H1 (cell line): ENCODE results near the gene NR5A1. TPM values are rescaled to one million over a fixed set of nuclear protein-coding genes. Genes with fewer than 3 reads are reported as not detected.
A peak's percentile ranks its signal among the peaks of the same experiment; 100 is the strongest.

Source experiments
- CTCF ChIA-PET: fragments of 300-600 bp; sonication (Branson Sonifier 250); formaldehyde crosslinking; loops from one replicate; lab custom pipeline; 2021; ENCODE audit not compliant: partially characterized antibody; lab: Charles Lee
- POLR2A ChIA-PET: fragments of 300-600 bp; sonication (Branson Sonifier 250); formaldehyde crosslinking; loops from one replicate; lab custom pipeline; 2021; ENCODE audit warnings: inconsistent platforms; ENCODE audit not compliant: partially characterized antibody; lab: Charles Lee
- DNase-seq, 2 experiments: peaks; one replicate each; pipeline versions ENCODE4 v3.0.0 to v3.0.0-alpha.2; 2010 to 2022; ENCODE audit warnings: low spot score in 2 of 2, low read depth in 1 of 2, mixed read lengths in 1 of 2
- FAIRE-seq: peaks from 2 replicates; lab custom pipeline; 2011; peaks lifted over from hg19 to GRCh38; lab: Jason Lieb, UNC
- H2AFZ ChIP-seq: 2 replicates; pipeline ENCODE4 v1.8.1; 2012; ENCODE audit warnings: low read length, inconsistent platforms
- H2AK5ac ChIP-seq: 2 replicates; pipeline ENCODE4 v1.6.1; 2013; ENCODE audit warnings: low read depth, low read length
- H2BK120ac ChIP-seq: replicated peaks from 2 replicates; pipeline ENCODE3; 2013; ENCODE audit warnings: low read depth, low read length, inconsistent platforms
- H2BK12ac ChIP-seq: 2 replicates; pipeline ENCODE4 v1.6.1; 2013; ENCODE audit warnings: low read depth, low read length
- H2BK15ac ChIP-seq: 2 replicates; pipeline ENCODE4 v1.6.1; 2013; ENCODE audit warnings: low read length
- H2BK20ac ChIP-seq: 2 replicates; pipeline ENCODE4 v1.6.1; 2013; ENCODE audit warnings: low read length
- H2BK5ac ChIP-seq: 2 replicates; pipeline ENCODE4 v1.6.1; 2013; ENCODE audit warnings: low read depth, low read length
- H3K14ac ChIP-seq: 2 replicates; pipeline ENCODE4 v1.6.1; 2013; ENCODE audit warnings: inconsistent platforms; ENCODE audit not compliant: insufficient read length
- H3K18ac ChIP-seq: 2 replicates; pipeline ENCODE4 v1.6.1; 2013; ENCODE audit warnings: low read length; ENCODE audit errors: extremely low read depth
- H3K23ac ChIP-seq: 2 replicates; pipeline ENCODE4 v1.6.1; 2013; ENCODE audit warnings: inconsistent platforms; ENCODE audit not compliant: insufficient read length
- H3K23me2 ChIP-seq: 2 replicates; pipeline ENCODE4 v1.6.1; 2013; ENCODE audit warnings: low read depth, low read length
- H3K27ac ChIP-seq: 2 replicates; pipeline ENCODE4 v1.6.1; 2011; ENCODE audit warnings: low read depth, low read length, inconsistent platforms
- H3K27me3 ChIP-seq, 4 experiments: replicated peaks in 1 of 4; 1 replicate in 1 of 4; 2 replicates in 3 of 4; pipeline versions ENCODE4 v1.6.1 to v1.8.1; 2011 to 2013; ENCODE audit warnings: low read length in 3 of 4, mild to moderate bottlenecking in 3 of 4, inconsistent platforms in 2 of 4, mixed read lengths in 2 of 4, moderate library complexity in 1 of 4; ENCODE audit not compliant: control insufficient read depth in 3 of 4, insufficient read depth in 3 of 4; ENCODE audit errors: extremely low read depth in 1 of 4
- H3K36me3 ChIP-seq, 4 experiments: 2 replicates each; pipeline versions ENCODE4 v1.6.1 to v1.8.1; 2011 to 2013; ENCODE audit warnings: mild to moderate bottlenecking in 4 of 4, low read length in 3 of 4, moderate library complexity in 2 of 4, control low read depth in 1 of 4, inconsistent platforms in 1 of 4; ENCODE audit not compliant: insufficient read depth in 4 of 4, control insufficient read depth in 2 of 4
- H3K4ac ChIP-seq: replicated peaks from 2 replicates; pipeline ENCODE3; 2013; ENCODE audit warnings: low read length, low read depth, mixed read lengths, inconsistent platforms; ENCODE audit not compliant: insufficient read length
- H3K4me1 ChIP-seq, 4 experiments: replicated peaks in 1 of 4; 1 replicate in 1 of 4; 2 replicates in 3 of 4; pipeline versions ENCODE4 v1.6.1 to v1.8.1; 2011 to 2013; ENCODE audit warnings: low read length in 3 of 4, inconsistent platforms in 2 of 4, mixed read lengths in 1 of 4; ENCODE audit not compliant: insufficient read depth in 4 of 4, control insufficient read depth in 3 of 4
- H3K4me2 ChIP-seq, 2 experiments: 2 replicates each; pipeline versions ENCODE4 v1.6.1 to v1.8.1; 2011 to 2013; ENCODE audit warnings: low read depth in 2 of 2, low read length in 2 of 2, control low read depth in 1 of 2, inconsistent platforms in 1 of 2, mild to moderate bottlenecking in 1 of 2; ENCODE audit not compliant: insufficient read depth in 1 of 2
- H3K4me3 ChIP-seq, 4 experiments: fragments of 200-600, 300-600 bp in 1 of 4; sonication (generic), shearing (Covaris generic), sonication (Bioruptor Twin) in 1 of 4; 2 replicates each; pipeline versions ENCODE4 v1.5.1 to v1.8.1; 2011 to 2016; ENCODE audit warnings: low read length in 4 of 4, low read depth in 3 of 4, control low read depth in 2 of 4, inconsistent platforms in 2 of 4, mild to moderate bottlenecking in 2 of 4, mixed read lengths in 1 of 4, moderate library complexity in 1 of 4; ENCODE audit not compliant: insufficient read depth in 2 of 4; ENCODE audit errors: extremely low read depth in 1 of 4
- H3K56ac ChIP-seq: replicated peaks from 2 replicates; pipeline ENCODE3; 2013; ENCODE audit warnings: low read depth, mild to moderate bottlenecking, mixed read lengths, low read length, inconsistent platforms; ENCODE audit not compliant: insufficient read length
- H3K79me1 ChIP-seq: 2 replicates; pipeline ENCODE4 v1.6.1; 2013; ENCODE audit warnings: low read depth, low read length, control low read depth
- H3K79me2 ChIP-seq, 2 experiments: 2 replicates each; pipeline versions ENCODE4 v1.6.1 to v1.8.1; 2012 to 2013; ENCODE audit warnings: low read length in 2 of 2, mild to moderate bottlenecking in 2 of 2, inconsistent platforms in 1 of 2; ENCODE audit not compliant: insufficient read depth in 2 of 2, control insufficient read depth in 1 of 2
- H3K9ac ChIP-seq, 4 experiments: replicated peaks in 1 of 4; 1 replicate in 1 of 4; 2 replicates in 3 of 4; pipeline versions ENCODE4 v1.6.1 to v1.8.1; 2011 to 2013; ENCODE audit warnings: low read depth in 3 of 4, low read length in 3 of 4, control low read depth in 2 of 4, mild to moderate bottlenecking in 2 of 4, moderate library complexity in 2 of 4, inconsistent platforms in 1 of 4; ENCODE audit errors: extremely low read depth in 1 of 4
- H3K9me3 ChIP-seq, 2 experiments: 2 replicates each; pipeline versions ENCODE4 v1.6.1 to v1.8.1; 2012 to 2013; ENCODE audit warnings: mild to moderate bottlenecking in 2 of 2, moderate library complexity in 2 of 2, control low read depth in 1 of 2, inconsistent platforms in 1 of 2, low read depth in 1 of 2, low read length in 1 of 2, mixed read lengths in 1 of 2; ENCODE audit not compliant: insufficient read depth in 2 of 2
- H4K20me1 ChIP-seq, 2 experiments: replicated peaks in 1 of 2; 2 replicates each; pipeline versions ENCODE3 to v1.8.1; 2011 to 2013; ENCODE audit warnings: inconsistent platforms in 2 of 2, low read length in 2 of 2, mild to moderate bottlenecking in 1 of 2; ENCODE audit not compliant: insufficient read depth in 2 of 2, control insufficient read depth in 1 of 2
- H4K5ac ChIP-seq: 2 replicates; pipeline ENCODE4 v1.6.1; 2013; ENCODE audit warnings: low read length, low read depth, mixed read lengths, inconsistent platforms; ENCODE audit not compliant: insufficient read length
- H4K8ac ChIP-seq: 2 replicates; pipeline ENCODE4 v1.8.0; 2013; ENCODE audit warnings: mild to moderate bottlenecking, moderate library complexity, low read length, inconsistent platforms; ENCODE audit not compliant: insufficient read depth; ENCODE audit errors: extremely low read depth
- H4K91ac ChIP-seq: replicated peaks from 2 replicates; pipeline ENCODE3; 2013; ENCODE audit warnings: low read length, mixed read lengths, inconsistent platforms; ENCODE audit not compliant: insufficient read length
- KDM5A ChIP-seq: fragments of 200-600 bp; IDR thresholded peaks from 2 replicates; pipeline ENCODE4 v1.7.1; 2012; ENCODE audit warnings: mild to moderate bottlenecking, low read length, inconsistent platforms, mixed read lengths
- POLR2AphosphoS5 ChIP-seq: IDR thresholded peaks from 2 replicates; pipeline ENCODE4 v1.6.1; 2011; ENCODE audit warnings: low read depth, low read length
- RAD21 ChIP-seq, 2 experiments: IDR thresholded peaks in 1 of 2; conservative IDR thresholded peaks in 1 of 2; 2 replicates each; pipeline ENCODE4 v1.6.1; 2011; ENCODE audit warnings: low read depth in 2 of 2, low read length in 2 of 2, improper control_type of control experiment in 1 of 2, inconsistent platforms in 1 of 2, mild to moderate bottlenecking in 1 of 2, moderate library complexity in 1 of 2
- SUZ12 ChIP-seq: fragments of 200-600 bp; sonication (generic); IDR thresholded peaks from 2 replicates; pipeline ENCODE4 v1.6.1; 2012; ENCODE audit warnings: mild to moderate bottlenecking, inconsistent platforms, low read length, moderate library complexity, mixed read lengths
- TBP ChIP-seq: IDR thresholded peaks from 2 replicates; pipeline ENCODE4 v1.6.1; 2011; ENCODE audit warnings: low read depth, low read length, improper control_type of control experiment
- YY1 ChIP-seq: IDR thresholded peaks from 2 replicates; pipeline ENCODE4 v1.6.1; 2011; ENCODE audit warnings: low read depth, mild to moderate bottlenecking, low read length
- ZNF274 ChIP-seq: IDR thresholded peaks from 2 replicates; pipeline ENCODE4 v1.7.0; 2012; ENCODE audit warnings: low read length, borderline replicate concordance; ENCODE audit errors: extremely low read depth
- WGBS, 2 experiments: shearing (Covaris generic) in 1 of 2; methylation state at CpG; one replicate each; pipeline versions ENCODE4 v1.1.6 to v1.1.7; 2013 to 2015; ENCODE audit warnings: low lambda C conversion rate in 2 of 2, mixed read lengths in 2 of 2, inconsistent platforms in 1 of 2, low coverage in 1 of 2, missing lambda C conversion rate in 1 of 2; ENCODE audit not compliant: insufficient replicate concordance in 2 of 2, insufficient coverage in 1 of 2, insufficient read length in 1 of 2; ENCODE audit errors: extremely low coverage in 1 of 2, missing lambda C conversion rate in 1 of 2; 5-methylcytosine and 5-hydroxymethylcytosine counted together
- polyA plus RNA-seq, 7 experiments: library from polyadenylated mRNA; depleted of rRNA in 3 of 7; stranded (reverse) in 5 of 7; unstranded in 2 of 7; fragments of >200 nt in 5 of 7; fragments of 200-250 nt in 2 of 7; gene quantifications; 1 replicate in 5 of 7; 2 replicates in 1 of 7; 4 replicates in 1 of 7; pipeline versions ENCODE4 v1.2.1 to v1.2.3, GENCODE V29; 2011 to 2013; ENCODE audit warnings: missing spikeins in 2 of 7, mixed read lengths in 2 of 7
- total RNA-seq: library from RNA; stranded (reverse); fragmentation: NEBNext Ultra II Directional; extraction: Animal tissue kit (Norgen Biotek cat#: 25700); gene quantifications from 2 replicates; pipeline ENCODE4 v1.2.1, GENCODE V29; 2021
- TF ChIP-seq, protein P1 (sequence below): IDR thresholded peaks from 2 replicates; pipeline ENCODE4 v1.6.1; 2011; ENCODE audit warnings: low read length, improper control_type of control experiment
- TF ChIP-seq, protein P2 (sequence below): IDR thresholded peaks from 2 replicates; pipeline ENCODE4 v1.6.1; 2012; ENCODE audit warnings: inconsistent platforms

Gene NR5A1
- total and polyA plus RNA-seq, 2 of the 8 experiments (the other 6 are each of a cell fraction or from before 2014, with no cell fraction given): 0.29 to 0.58 TPM

DNA sequence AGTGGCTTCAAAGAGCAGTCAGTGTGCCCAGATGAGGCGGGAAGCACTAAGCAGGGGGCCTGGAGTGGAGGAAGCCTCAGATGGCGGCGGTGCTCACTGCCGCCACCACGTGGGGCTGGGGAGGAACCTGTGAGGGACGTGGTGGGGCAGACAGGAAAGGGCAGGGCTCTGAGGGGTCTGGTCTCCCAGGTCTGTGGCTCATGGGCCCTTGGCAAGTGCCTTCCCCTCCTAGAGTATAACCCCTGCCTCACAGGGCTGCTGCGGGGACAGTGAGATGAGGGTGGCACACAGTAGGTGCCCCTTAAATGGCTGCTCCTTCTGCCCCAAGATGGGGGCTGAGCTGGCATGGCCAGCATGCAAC lies 26.6 kb downstream of the NR5A1 start:
- H3K36me3 ChIP-seq: no peaks in the 10 kb centered on the region
- no peak overlapping the region for H2BK120ac ChIP-seq
- H4K8ac ChIP-seq: no peak overlapping the region
- peak overlapping the region; percentile 89; the same call in 1 of the 2 replicates for H2BK15ac ChIP-seq
- WGBS, 2 experiments: 7% methylated on average over 6 of the region's 7 CpGs; no CpG with 5 or more reads in 1 of the 2 experiments
- peaks cover 10% of the 10 kb centered on the region; the same call in 1 of the 2 replicates for H3K23me2 ChIP-seq
- no peak overlapping the region for H4K5ac ChIP-seq
- peaks cover 0 to 7% of the 10 kb centered on the region in 2 experiments for H4K20me1 ChIP-seq
- no peak overlapping the region for H3K14ac ChIP-seq
- H3K27me3 ChIP-seq: peaks cover 8 to 40% (median 38%) of the 10 kb centered on the region in 4 experiments
- no peaks in the 10 kb centered on the region for H3K79me1 ChIP-seq
- peaks cover 4 to 36% (median 30%) of the 10 kb centered on the region in 4 experiments for H3K4me1 ChIP-seq
- no peak overlapping the region for H3K23ac ChIP-seq
- no peak overlapping the region for H3K4me3 ChIP-seq
- DNase-seq: peak; percentile 44 to 80
- H3K79me2 ChIP-seq: no peaks in the 10 kb centered on the region
- H3K27ac ChIP-seq: no peak overlapping the region
- H2BK12ac ChIP-seq: peak overlapping the region; percentile 94; the same call in 1 of the 2 replicates
- H2AK5ac ChIP-seq: no peak overlapping the region
- no peak overlapping the region for H3K9ac ChIP-seq
- H2BK20ac ChIP-seq: peak overlapping the region; percentile 98
- no peak for FAIRE-seq
- H2AFZ ChIP-seq: no peak overlapping the region
- peak overlapping the region; percentile 85; the same call in 1 of the 2 replicates for H3K18ac ChIP-seq
- no peaks in the 10 kb centered on the region for H3K9me3 ChIP-seq
- H3K4me2 ChIP-seq: no peak overlapping the region; a peak in 1 of 4 replicates
- ChIA-PET POLR2A (no interaction called here), CTCF (interaction anchor here (0.6 to 7.0 kb wide), 21 partner anchors 8 to 219 kb away, joined by 3 to 43 read pairs (median 5); no protein-coding TSS in a partner anchor)
- peak overlapping the region; percentile 38 for H4K91ac ChIP-seq
- no peak overlapping the region for H2BK5ac ChIP-seq
- peak overlapping the region; percentile 21 for H3K4ac ChIP-seq
- no peak overlapping the region for H3K56ac ChIP-seq
- no peak for TF ChIP-seq KDM5A
- no peak for TF ChIP-seq TBP
- TF ChIP-seq ZNF274: no peak
- no peak for TF ChIP-seq SUZ12
- TF ChIP-seq YY1: peak; percentile 85
- TF ChIP-seq RAD21 (IDR thresholded peaks at IDR 0.05 in 1 of 2, conservative IDR thresholded peaks at IDR 0.05 in 1 of 2; ENCODE audit: low read depth in 2 of 2, low read length in 2 of 2): peak; percentile 56 to 60
- TF ChIP-seq POLR2AphosphoS5: no peak
- TF ChIP-seq, protein P1, sequence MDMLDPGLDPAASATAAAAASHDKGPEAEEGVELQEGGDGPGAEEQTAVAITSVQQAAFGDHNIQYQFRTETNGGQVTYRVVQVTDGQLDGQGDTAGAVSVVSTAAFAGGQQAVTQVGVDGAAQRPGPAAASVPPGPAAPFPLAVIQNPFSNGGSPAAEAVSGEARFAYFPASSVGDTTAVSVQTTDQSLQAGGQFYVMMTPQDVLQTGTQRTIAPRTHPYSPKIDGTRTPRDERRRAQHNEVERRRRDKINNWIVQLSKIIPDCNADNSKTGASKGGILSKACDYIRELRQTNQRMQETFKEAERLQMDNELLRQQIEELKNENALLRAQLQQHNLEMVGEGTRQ: 0 out of 2 replicates have a peak, but pooled peaks have one; percentile 42
- TF ChIP-seq, protein P2, sequence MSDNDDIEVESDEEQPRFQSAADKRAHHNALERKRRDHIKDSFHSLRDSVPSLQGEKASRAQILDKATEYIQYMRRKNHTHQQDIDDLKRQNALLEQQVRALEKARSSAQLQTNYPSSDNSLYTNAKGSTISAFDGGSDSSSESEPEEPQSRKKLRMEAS: peak; percentile 97
